AG09309 (cell line): ENCODE data around the gene SMAD3.

Experiments used
- DNase-seq: peaks from one replicate; pipeline ENCODE4 v3.0.0-alpha.2; 2010; ENCODE audit warnings: low read depth
- H3K4me3 ChIP-seq: 2 replicates; pipeline ENCODE4 v1.5.1; 2011; ENCODE audit warnings: mild to moderate bottlenecking, low read depth, low read length, moderate library complexity; ENCODE audit not compliant: control insufficient read depth
- TF ChIP-seq, protein P1 (sequence below): IDR thresholded peaks from 2 replicates; pipeline ENCODE4 v1.5.1; 2011; ENCODE audit warnings: mild to moderate bottlenecking, low read depth, low read length, inconsistent platforms; ENCODE audit not compliant: insufficient read depth, control insufficient read depth; ENCODE audit errors: missing control alignments

Gene SMAD3

DNA sequence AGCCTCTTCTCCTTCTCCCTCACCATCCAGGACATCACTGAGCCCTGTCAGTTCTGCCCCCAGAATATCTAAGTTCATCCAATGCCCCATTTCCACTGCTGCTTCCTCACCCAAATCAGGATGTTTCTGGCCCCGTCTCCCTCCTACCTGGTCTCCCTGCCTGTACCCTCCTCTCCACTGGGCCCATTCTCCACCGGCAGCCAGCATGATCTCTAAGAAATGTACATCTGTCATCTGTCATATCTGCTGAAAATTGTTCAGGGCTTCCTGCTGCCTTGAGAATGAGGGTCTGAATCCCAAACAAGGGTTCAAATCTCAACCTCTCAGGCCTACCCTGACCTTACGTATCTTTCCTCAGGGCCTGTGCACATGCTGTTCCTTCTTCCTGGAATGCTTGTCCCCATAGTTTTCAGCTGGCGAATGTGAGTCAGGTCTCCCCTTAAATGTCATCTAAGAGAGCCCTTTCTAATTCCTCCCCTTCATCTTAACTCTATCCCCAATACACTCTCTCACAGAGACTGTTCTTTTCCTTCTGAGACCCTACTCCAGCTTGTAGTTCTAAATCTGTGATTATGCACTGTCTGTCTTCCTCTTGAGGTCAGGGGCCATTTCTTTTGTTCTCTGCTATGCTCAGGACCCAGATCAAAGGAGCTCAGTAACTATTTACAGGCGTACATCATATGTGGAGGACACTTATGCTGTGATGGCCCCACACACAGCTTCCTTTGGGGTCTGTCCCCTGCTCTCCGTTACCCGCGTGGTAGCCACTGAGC is 40.8 kb downstream of the SMAD3 start:
- TF ChIP-seq, protein P1, sequence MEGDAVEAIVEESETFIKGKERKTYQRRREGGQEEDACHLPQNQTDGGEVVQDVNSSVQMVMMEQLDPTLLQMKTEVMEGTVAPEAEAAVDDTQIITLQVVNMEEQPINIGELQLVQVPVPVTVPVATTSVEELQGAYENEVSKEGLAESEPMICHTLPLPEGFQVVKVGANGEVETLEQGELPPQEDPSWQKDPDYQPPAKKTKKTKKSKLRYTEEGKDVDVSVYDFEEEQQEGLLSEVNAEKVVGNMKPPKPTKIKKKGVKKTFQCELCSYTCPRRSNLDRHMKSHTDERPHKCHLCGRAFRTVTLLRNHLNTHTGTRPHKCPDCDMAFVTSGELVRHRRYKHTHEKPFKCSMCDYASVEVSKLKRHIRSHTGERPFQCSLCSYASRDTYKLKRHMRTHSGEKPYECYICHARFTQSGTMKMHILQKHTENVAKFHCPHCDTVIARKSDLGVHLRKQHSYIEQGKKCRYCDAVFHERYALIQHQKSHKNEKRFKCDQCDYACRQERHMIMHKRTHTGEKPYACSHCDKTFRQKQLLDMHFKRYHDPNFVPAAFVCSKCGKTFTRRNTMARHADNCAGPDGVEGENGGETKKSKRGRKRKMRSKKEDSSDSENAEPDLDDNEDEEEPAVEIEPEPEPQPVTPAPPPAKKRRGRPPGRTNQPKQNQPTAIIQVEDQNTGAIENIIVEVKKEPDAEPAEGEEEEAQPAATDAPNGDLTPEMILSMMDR, result no peak
- H3K4me3 ChIP-seq, result no peak overlapping the region
- DNase-seq, result no peak

DNA sequence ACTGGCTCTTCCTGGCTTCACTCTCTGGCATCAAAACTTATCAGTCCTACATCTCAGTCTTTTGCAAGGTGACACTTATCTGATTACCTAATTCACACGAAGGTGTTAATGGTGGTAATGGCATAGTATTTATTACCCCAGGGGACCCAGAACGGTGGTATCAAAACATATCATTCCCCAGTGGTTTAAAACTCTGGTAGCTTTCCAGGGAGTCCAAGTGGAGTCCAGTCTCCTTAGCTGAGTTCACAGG is 41.3 kb downstream of the SMAD3 start:
- H3K4me3 ChIP-seq, result no peak overlapping the region
- TF ChIP-seq, protein P1, result no peak
- DNase-seq, result no peak

DNA sequence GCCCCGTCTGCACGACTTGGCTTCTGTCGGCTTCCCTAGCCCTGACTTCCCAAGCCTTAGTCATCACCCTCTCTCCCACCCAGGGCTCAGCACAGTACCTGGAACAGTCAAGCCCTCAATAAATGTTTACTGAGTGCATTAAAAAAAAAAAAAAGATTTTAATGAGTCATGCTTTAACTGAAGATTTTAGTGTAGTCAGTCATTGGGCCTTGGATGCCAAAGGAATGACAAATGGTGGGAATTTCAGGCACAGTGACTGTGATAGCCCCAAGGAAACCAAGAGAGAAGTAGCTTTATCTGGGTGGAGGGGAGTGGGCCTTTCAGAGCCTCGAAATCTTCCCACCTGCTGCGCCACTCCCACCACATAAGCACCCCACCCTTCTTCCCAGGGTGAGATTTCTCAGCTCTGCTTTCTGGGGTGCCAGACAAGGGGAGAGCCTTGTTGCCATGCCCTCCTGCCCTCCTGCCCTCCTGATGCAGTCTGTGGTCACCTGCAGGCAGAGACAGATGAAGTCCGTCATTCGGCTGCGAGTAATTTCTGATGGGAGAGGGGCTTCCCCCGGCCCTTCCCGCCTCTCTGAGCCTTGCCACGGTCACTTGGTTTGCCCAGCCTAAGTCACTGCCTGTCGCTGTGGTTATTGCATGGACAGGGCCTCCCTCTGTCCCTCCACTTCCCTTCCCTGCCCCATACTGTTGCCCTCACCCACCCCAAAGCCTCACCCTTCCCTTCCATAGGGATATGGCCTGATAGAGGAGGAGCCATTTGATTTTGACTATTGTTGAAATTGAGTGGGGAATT is 41.8 kb downstream of the SMAD3 start:
- TF ChIP-seq, protein P1, result no peak
- H3K4me3 ChIP-seq, result no peak overlapping the region
- peak; percentile 98 for DNase-seq

DNA sequence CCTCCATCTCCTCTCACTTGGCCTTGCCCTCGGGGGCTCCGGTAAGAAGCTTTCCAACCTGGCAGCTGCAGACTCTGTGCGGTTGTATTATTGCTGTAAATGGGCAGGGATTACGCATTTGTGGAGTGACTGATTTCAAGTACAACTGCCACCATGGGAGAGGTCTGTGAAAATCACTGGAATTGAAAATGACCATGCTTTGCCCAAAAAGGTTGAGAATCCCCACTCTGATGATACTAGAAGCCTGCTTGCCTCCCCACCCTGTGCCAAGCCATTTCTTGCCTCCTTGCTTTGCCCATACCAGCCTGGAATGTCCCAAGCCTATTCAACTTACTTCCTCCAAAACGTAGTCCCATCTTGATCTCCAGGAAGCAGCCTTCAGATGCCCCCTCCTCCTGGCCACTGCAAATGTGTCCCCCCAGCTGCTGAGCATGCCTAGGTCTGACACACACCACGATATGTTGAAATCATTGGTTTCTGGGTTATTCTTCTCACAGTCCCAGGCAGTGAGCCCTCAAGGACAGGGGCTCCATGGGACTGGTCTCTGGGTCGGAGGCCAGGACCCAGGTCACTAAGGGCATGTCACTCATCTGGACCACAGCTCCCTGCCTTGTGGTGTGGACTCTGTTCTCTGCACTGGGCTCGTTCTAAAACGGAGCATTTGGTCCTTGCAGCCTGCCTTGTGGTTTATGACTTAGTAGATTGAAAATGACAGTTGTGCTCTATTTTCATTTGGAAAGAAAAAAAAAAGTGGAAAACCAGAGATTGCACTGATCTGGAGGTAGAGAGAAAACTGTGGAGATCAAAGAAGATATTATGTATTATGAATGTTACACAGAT is 42.9 kb downstream of the SMAD3 start:
- TF ChIP-seq, protein P1, result no peak
- DNase-seq, result no peak

DNA sequence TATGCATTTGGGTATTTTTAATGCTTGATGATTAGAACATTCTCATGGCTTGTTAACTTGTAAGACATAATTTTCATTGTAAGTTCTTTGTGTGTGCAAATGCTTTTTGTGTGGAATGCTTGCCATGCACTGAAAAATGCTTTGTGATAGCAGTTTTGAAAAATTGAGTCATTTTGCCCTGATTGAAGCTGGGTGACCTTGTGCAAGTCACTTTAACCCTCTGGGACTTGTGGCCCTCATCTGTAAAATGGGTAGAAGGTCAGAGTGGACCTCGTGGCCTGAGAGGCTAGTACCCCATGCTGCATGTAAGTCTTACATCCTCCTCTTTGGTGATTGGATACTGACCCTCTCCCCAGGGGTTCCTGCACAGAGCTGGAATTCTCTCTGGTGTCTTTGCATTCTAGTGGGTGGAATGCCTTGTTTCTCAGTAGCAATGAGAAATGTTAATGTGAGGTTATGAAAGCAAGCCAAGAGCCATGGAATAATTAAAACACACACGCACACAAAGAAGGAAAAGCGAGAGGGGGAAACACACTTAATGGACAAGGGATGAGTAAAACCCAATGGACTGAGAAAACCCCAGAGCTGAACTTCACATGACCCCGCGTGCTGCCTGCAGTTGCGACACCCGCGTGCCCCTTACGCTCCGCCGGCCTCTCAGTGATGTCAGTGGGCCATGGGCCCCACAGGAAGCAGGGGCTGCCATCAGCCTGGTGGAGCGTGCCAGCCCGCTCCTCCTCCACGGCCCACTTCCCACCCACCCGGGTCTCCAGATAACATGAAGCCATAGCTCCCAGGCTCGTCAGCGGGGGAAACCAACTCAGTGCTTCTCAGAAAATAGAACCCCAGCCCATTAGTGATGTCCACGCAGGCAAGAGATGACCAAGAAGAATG is 44.0 kb downstream of the SMAD3 start:
- peak; percentile 98 for DNase-seq
- no peak overlapping the region for H3K4me3 ChIP-seq
- TF ChIP-seq, protein P1, result no peak

More for the DNA sequence above, 42.9 kb downstream of the SMAD3 start:
- H3K4me3 ChIP-seq, result no peak overlapping the region
